Stimulated activated naive CD8-positive, alpha-beta T cell treated with anti-CD3 and anti-CD28 coated beads, Interleukin-15, Interleukin-2, amounts not matched to agents 100 ng/mL and 50 ng/mL, for 24 hours (primary cell): Measurements from ENCODE around the gene DAB2IP.

Experiments
- H3K27ac Mint-ChIP-seq: one replicate; pipeline ENCODE4 v1.8.0; 2021; ENCODE audit warnings: mild to moderate bottlenecking, mixed read lengths
- H3K27me3 Mint-ChIP-seq: one replicate; pipeline ENCODE4 v1.8.0; 2021; ENCODE audit warnings: mixed read lengths
- H3K36me3 Mint-ChIP-seq: one replicate; pipeline ENCODE4 v1.8.0; 2021; ENCODE audit warnings: low read depth, mixed read lengths
- H3K4me1 Mint-ChIP-seq: one replicate; pipeline ENCODE4 v1.8.0; 2021; ENCODE audit warnings: low read depth, mixed read lengths
- H3K4me3 Mint-ChIP-seq: one replicate; pipeline ENCODE4 v1.8.0; 2021; ENCODE audit warnings: mild to moderate bottlenecking, mixed read lengths
- H3K9me3 Mint-ChIP-seq: one replicate; pipeline ENCODE4 v1.8.0; 2021; ENCODE audit warnings: mixed read lengths

Gene DAB2IP

DNA sequence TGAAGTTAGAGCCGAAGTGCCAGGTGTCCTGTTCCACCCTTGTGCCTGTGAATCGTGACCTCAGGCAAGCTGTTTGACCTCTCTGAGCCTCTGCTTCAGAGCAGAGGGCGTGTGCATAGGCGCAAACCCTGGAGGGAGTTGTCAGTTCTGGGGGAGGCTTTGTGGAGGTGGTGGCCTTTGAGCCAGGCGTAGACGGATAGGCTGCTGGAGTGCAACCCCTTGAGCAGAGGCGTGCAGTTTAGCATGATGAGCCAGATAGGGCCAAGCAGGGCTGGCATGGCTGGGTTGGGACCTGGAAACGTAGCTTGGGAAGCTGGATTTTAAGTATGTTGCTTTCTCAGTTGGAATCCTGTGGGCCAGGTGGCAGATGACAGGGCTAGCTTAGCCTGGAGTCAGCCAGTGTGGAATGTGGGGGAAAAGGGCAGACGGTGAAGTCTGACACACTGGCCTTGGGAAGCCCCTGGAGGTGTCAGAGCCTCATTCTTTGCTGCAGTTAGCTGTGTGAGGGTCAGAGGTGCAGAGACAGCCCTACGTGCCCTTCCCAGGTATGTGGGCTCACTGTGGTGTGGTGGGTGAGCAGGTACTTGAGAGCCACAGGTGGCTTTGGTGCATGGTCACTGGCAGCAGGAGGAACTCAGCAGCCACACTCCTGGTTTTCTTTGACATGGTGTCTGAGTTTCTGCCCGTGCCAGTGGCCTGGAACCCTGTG lies 93.4 kb downstream of the DAB2IP start:
- Mint-ChIP-seq H3K27me3 (no peaks in the 10 kb centered on the region), H3K4me1 (peaks cover 13% of the 10 kb centered on the region), H3K9me3 (no peaks in the 10 kb centered on the region), H3K27ac (no peak overlapping the region), H3K36me3 (no peaks in the 10 kb centered on the region), H3K4me3 (no peak overlapping the region)

DNA sequence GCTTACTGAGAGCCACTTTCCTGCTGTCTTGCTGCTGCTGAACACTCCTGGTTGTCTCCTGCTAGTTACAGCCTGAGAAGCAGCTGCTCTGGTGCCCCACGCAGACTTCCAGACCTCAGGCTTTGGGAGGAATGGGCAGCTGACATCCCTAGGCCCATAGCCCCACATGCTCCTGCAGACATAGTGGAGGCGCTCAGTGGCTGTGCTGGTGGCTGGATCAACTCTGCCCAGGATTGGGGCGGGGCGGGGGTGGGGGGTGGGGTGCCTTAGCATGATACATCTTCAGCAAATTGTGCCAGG lies 93.9 kb downstream of the DAB2IP start:
- no peaks in the 10 kb centered on the region for H3K9me3 Mint-ChIP-seq
- H3K27ac Mint-ChIP-seq, result no peak overlapping the region
- no peaks in the 10 kb centered on the region for H3K27me3 Mint-ChIP-seq
- no peak overlapping the region for H3K4me3 Mint-ChIP-seq
- H3K4me1 Mint-ChIP-seq, result peaks cover 13% of the 10 kb centered on the region
- no peaks in the 10 kb centered on the region for H3K36me3 Mint-ChIP-seq

GRCh38 chr9:121746411-121746810 lies 95.0 kb downstream of the DAB2IP start:
- H3K9me3 Mint-ChIP-seq, result no peaks in the 10 kb centered on the region
- no peaks in the 10 kb centered on the region for H3K27me3 Mint-ChIP-seq
- no peaks in the 10 kb centered on the region for H3K36me3 Mint-ChIP-seq
- H3K4me3 Mint-ChIP-seq, result no peak overlapping the region
- peaks cover 13% of the 10 kb centered on the region for H3K4me1 Mint-ChIP-seq
- H3K27ac Mint-ChIP-seq, result no peak overlapping the region

DNA sequence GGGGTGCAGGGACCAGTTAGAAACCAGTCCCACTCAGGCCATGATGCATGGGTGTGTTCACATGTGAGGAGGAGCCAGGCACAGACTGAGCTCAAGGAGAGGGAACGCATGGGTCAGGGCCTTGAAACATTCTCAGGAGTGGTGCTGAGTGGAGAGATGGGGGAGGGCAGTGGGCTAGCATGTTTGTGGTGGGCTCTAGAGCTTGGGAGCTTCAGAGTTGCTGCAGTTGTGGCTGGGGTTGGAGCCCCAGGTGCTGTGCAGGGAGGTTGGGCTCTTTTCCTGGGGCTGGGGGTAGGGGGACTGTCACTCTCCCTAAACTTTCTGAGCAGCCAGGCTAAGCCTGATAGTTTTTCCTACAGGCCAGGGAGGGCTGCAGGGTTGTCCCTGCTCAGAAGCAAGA lies 95.4 kb downstream of the DAB2IP start:
- Mint-ChIP-seq H3K4me1 (peaks cover 13% of the 10 kb centered on the region), H3K9me3 (no peaks in the 10 kb centered on the region), H3K27ac (no peak overlapping the region), H3K36me3 (no peaks in the 10 kb centered on the region), H3K4me3 (no peak overlapping the region), H3K27me3 (no peaks in the 10 kb centered on the region)

DNA sequence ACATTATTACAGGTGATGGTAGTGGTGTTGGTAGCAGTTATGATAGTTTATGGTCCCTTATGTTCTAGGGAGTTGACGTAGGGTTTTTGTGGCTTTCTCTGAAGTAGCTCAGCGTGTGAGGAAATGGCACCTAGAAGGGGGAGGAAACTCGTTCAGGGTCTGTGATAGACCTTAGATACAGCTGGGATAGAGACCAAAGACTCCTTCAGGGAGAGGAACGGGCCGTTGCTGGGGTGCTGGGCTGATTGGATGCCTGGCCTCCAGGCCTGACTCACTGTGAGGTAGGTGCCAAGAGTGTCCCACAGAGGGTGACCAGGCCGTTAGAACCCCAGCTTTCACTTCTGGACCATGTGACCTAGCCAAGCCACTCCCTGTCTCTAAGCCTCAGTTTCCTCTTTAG lies 96.6 kb downstream of the DAB2IP start:
- Mint-ChIP-seq H3K27ac (no peak overlapping the region), H3K9me3 (no peaks in the 10 kb centered on the region), H3K36me3 (no peaks in the 10 kb centered on the region), H3K4me3 (no peak overlapping the region), H3K4me1 (peaks cover 13% of the 10 kb centered on the region), H3K27me3 (no peaks in the 10 kb centered on the region)

DNA sequence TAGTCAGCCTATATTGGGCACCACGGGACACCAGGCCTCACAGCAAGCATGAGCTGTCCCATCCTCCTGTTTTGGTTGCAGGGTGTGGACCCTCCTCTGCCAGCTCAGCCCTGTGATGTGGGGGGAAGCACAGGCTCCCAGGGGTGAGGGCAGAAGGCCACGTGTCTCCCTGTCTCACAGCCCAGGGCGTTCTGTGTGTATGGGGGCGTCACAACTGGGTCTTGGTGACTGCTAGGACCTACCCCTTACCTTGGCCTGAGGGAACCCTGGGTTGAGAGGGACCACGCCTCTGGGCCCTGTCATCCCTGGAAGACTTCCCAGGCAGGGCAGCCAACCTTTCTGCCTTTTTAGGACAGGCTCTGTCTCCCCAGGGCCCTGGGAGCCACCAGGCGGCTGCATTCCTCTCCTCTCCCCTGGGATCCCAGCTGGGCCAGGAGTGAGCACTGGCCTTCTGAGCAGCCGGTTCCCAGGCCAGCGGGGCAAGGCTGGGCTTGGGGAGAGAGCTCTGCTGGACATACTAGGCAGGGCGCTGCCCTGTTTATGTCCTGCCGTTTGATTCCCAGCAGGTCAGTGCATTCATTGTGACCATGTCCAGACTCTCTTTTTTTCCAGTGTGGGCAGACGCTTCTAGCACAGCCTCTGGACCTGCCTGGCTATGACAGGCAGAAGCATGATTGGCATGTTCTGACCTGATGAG lies 97.4 kb downstream of the DAB2IP start:
- Mint-ChIP-seq H3K27ac (no peak overlapping the region), H3K4me3 (no peak overlapping the region), H3K9me3 (no peaks in the 10 kb centered on the region)

GRCh38 chr9:121749614-121750013 lies 98.2 kb downstream of the DAB2IP start:
- H3K4me1 Mint-ChIP-seq, result peaks cover 13% of the 10 kb centered on the region
- H3K9me3 Mint-ChIP-seq, result no peaks in the 10 kb centered on the region
- H3K27me3 Mint-ChIP-seq, result no peaks in the 10 kb centered on the region
- H3K36me3 Mint-ChIP-seq, result no peaks in the 10 kb centered on the region
- no peak overlapping the region for H3K27ac Mint-ChIP-seq
- H3K4me3 Mint-ChIP-seq, result no peak overlapping the region

More for the DNA sequence above, 97.4 kb downstream of the DAB2IP start:
- peaks cover 13% of the 10 kb centered on the region for H3K4me1 Mint-ChIP-seq
- no peaks in the 10 kb centered on the region for H3K27me3 Mint-ChIP-seq
- H3K36me3 Mint-ChIP-seq, result no peaks in the 10 kb centered on the region

- no peaks in the 10 kb centered on the region for H3K9me3 Mint-ChIP-seq
- no peak overlapping the region for H3K27ac Mint-ChIP-seq
- H3K36me3 Mint-ChIP-seq, result no peaks in the 10 kb centered on the region
- H3K4me3 Mint-ChIP-seq, result no peak overlapping the region
- no peaks in the 10 kb centered on the region for H3K27me3 Mint-ChIP-seq
- H3K4me1 Mint-ChIP-seq, result peaks cover 13% of the 10 kb centered on the region
These were observed 98.9 kb downstream of the DAB2IP start for GRCh38 chr9:121750259-121750714.

DNA sequence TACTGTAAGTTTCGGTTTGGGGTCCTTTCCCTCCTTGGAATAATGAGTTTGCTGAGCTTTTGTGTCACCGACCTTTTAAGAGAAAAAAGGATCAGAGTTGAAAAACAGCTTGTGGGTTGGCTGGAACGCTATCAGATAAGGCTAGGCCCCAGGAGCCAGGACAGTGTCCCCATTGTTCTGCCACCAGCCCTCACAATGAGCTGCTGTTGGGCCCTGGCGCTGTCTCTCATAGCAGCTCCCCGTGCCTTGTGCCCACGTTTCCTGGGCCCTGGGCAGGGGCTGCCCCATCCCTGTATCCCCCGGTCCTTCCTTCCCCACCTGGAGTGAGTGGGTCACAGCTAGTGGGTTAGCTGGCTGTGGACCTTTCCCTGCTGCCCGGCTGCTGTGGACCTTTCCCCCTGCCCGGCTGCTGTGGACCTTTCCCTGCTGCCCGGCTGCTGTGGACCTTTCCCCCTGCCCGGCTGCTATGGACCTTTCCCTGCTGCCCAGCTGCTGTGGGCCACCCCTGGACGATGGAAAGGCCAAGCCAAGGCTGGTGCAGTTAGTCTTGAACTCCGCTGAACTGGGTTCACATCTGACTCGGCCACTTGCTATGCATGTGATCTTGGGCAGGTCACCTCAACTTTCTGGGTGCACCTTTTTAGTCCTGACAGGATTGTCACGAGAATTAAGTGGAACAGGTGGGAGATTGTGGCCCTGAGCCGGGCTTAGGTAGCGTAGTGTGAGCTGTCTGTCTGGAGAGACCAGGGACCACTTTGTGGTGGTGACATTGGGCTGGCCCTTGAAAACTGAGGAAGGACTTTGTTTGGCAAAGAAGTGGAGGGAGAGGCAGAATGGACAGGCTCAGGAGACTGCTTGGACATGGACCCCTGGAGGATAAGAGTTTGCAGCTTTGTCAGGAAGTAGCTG lies 99.5 kb downstream of the DAB2IP start:
- Mint-ChIP-seq H3K4me3 (no peak overlapping the region), H3K27me3 (no peaks in the 10 kb centered on the region), H3K27ac (no peak overlapping the region), H3K36me3 (no peaks in the 10 kb centered on the region), H3K4me1 (peaks cover 13% of the 10 kb centered on the region), H3K9me3 (no peaks in the 10 kb centered on the region)

DNA sequence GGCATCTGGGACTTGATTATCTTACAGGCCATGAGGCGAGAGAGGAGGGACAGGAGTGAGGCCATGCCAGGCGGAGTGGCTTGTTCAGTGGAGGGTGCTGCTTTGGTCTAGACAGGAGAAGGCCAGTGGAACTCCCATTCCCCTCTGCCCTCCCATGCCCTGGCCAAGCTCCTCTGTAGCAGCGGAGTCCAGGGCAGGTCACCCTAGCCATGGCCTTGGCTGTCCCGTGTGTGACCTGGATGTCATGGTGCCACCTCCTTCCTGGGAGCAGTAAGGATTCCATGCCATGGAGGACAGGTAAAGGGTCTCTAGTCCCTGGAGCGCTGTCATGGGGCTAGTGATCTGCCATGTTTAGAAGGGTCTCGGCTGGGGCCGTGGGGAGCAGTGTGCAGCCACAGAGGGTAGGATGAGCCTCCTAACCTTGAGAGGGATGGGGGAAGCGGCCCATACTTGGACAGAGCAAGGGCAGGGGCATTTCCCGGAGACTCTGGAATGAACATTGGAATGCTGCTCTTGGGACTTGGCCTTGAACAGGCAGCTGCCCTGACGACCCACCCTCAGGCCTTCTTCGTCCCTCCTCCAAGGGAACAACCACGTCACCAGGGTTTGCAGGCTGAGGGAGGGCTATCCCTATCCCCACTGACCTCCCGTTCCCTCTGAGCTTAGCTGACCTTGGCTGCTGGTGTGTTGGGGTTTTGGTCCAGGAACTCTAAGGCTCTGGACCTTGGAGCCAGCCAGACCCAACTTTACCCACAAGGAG lies 100.4 kb downstream of the DAB2IP start:
- no peaks in the 10 kb centered on the region for H3K9me3 Mint-ChIP-seq
- H3K27me3 Mint-ChIP-seq, result no peaks in the 10 kb centered on the region
- H3K4me3 Mint-ChIP-seq, result no peak overlapping the region
- H3K27ac Mint-ChIP-seq, result no peak overlapping the region
- peaks cover 13% of the 10 kb centered on the region for H3K4me1 Mint-ChIP-seq
- H3K36me3 Mint-ChIP-seq, result no peaks in the 10 kb centered on the region

DNA sequence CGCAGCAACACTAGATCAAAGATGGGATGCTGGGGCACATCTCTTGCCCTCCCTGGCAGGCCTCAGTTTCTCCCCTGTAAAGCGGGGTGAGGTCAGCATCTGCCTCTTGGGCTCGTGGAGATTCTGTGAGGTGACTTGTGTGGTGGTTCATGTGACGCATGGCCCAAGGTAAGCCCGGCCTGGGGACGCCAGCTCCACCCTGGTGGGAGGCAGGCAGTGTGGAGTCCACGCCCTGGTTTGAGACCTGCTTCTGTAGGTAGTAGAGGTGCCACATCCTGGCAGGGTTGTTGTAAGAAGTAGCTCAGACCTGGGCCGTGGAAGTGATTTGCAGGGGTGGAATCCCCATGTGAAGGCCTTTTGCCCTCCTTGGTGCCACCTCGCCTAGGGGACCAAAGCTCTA lies 101.5 kb downstream of the DAB2IP start:
- Mint-ChIP-seq H3K36me3 (no peaks in the 10 kb centered on the region), H3K27me3 (no peaks in the 10 kb centered on the region), H3K9me3 (no peaks in the 10 kb centered on the region), H3K4me3 (no peak overlapping the region), H3K4me1 (peaks cover 8% of the 10 kb centered on the region), H3K27ac (no peak overlapping the region)

- H3K4me3 Mint-ChIP-seq, result no peak overlapping the region
- no peak overlapping the region for H3K27ac Mint-ChIP-seq
- no peaks in the 10 kb centered on the region for H3K4me1 Mint-ChIP-seq
- H3K9me3 Mint-ChIP-seq, result no peaks in the 10 kb centered on the region
- no peaks in the 10 kb centered on the region for H3K36me3 Mint-ChIP-seq
- no peaks in the 10 kb centered on the region for H3K27me3 Mint-ChIP-seq
These were observed 102.6 kb downstream of the DAB2IP start for GRCh38 chr9:121753802-121754654.

- H3K36me3 Mint-ChIP-seq, result no peaks in the 10 kb centered on the region
- no peak overlapping the region for H3K4me3 Mint-ChIP-seq
- H3K27ac Mint-ChIP-seq, result no peak overlapping the region
- H3K27me3 Mint-ChIP-seq, result no peaks in the 10 kb centered on the region
- no peaks in the 10 kb centered on the region for H3K9me3 Mint-ChIP-seq
- no peaks in the 10 kb centered on the region for H3K4me1 Mint-ChIP-seq
These were observed 103.4 kb downstream of the DAB2IP start for GRCh38 chr9:121754655-121755436.
